HG02840 (cell line): ENCODE measurements around the gene RYR3.

ENCODE experiments used
- ATAC-seq: cut with Tn5 transposase; IDR thresholded peaks from one replicate; pipeline ENCODE4 v1.9.1; 2021; ENCODE audit warnings: mild to moderate bottlenecking, moderate library complexity, moderate number of reproducible peaks; ENCODE audit not compliant: unreplicated experiment, low FRiP score

RYR3 gene

GRCh38 chr15:33912326-33912725 lies 601.6 kb downstream of the RYR3 start:
- ATAC-seq: no peak

GRCh38 chr15:33913459-33913858 lies 602.7 kb downstream of the RYR3 start:
- ATAC-seq: no peak
